HG03097 (cell line): ENCODE measurements around the gene PCK1.
"Not testable (repeated sequence)": the region's sequence is repeated elsewhere in the genome, so short reads cannot be mapped to it uniquely, and the experiment has no call there.

Experiments
- ATAC-seq: cut with Tn5 transposase; IDR thresholded peaks from one replicate; pipeline ENCODE4 v1.9.1; 2021; ENCODE audit not compliant: unreplicated experiment, low FRiP score

PCK1 gene

DNA sequence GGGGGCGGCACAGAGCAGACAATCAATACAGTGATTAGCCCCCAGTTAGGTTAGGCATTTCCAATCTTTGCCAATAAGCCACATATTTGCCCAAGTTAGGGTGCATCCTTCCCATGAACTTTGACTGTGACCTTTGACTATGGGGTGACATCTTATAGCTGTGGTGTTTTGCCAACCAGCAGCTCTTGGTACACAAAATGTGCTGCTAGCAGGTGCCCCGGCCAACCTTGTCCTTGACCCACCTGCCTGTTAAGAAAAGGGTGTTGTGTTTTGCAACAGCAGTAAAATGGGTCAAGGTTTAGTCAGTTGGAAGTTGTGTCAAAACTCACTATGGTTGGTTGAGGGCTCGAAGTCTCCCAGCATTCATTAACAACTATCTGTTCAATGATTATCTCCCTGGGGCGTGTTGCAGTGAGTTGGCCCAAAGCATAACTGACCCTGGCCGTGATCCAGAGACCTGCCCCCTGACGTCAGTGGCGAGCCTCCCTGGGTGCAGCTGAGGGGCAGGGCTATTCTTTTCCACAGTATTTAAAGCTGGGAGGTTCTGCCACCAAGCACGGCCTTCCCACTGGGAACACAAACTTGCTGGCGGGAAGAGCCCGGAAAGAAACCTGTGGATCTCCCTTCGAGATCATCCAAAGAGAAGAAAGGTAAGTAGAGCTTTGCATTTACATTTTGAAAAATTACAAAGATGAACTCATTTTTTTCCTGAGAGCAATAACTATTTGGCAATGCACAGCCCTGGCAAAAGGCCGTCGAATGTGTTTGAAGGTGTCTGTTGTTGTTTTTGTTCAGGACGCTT is at the start of gene PCK1:
Gene PCK1 (plus strand): TSS at position 557 of the 802 bp plus-strand sequence. CDS start 302 bp downstream, outside the sequence.
- no peak for ATAC-seq

DNA sequence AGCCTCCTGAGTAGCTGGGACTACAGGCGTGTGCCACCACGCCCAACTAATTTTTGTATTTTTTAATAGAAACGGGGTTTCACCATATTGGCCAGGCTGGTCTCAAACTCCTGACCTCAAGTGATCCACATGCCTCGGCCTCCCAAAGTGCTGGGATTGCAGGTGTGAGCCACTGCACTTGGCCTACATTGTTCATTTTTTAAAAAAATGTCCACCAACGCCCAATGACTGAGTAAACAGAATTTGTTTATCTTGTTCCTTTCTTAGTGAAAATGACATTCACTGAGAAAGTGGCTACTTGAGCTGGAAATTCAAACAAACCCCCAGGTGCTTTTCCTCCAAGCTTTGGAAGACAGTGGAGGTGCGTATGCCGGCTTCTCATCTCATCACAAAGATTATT is 49.2 kb upstream of the PCK1 start:
- not testable (repeated sequence) for ATAC-seq

GRCh38 chr20:57512432-57512831 is 48.5 kb upstream of the PCK1 start:
- ATAC-seq = no peak

GRCh38 chr20:57513199-57513598 is 47.7 kb upstream of the PCK1 start:
- ATAC-seq = no peak

GRCh38 chr20:57514273-57514751 is 46.6 kb upstream of the PCK1 start:
- ATAC-seq = no peak

GRCh38 chr20:57517904-57518303 is 43.0 kb upstream of the PCK1 start:
- ATAC-seq = no peak

- no peak for ATAC-seq
These were observed 38.4 kb upstream of the PCK1 start for GRCh38 chr20:57522380-57523140.

- ATAC-seq = no peak
These were observed 37.1 kb upstream of the PCK1 start for GRCh38 chr20:57523782-57524181.

DNA sequence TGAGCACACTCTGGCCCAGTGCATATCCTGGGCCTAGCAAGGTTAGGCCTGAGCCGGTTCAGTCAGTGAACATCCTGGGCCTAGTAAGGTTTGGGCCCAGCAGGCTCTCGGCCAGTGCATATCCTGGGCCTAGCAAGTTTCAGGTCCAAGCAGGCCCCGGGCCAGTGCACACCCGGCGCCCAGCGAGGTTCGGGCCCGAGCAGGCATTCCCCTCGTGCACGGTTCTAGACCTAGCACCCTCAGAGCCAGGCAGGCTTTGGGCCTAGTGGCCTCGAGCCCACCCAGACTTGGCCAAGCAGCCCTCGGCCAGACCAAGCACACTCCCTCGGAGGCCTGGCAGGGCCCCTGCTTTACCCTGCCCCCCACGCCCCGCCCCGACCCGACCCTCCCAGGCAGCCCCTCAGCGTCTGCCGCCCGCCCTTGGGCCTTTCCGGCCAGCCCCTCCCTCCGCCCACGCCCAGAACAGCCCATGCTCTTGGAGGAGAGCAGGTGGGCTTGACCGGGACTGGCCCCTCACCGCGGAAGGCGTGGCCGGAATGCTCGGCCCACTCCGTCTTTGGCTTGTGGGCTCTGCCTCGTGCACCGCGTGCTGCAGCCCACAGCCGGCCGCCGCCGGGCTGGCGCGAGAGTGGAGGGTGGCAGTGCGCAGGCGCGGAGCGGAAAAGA is 36.3 kb upstream of the PCK1 start, which contains the start of gene CTCFL:
Gene CTCFL (minus strand): TSS at position 630 of the 666 bp plus-strand sequence. CDS start 935 bp downstream, outside the sequence.
- ATAC-seq = no peak

DNA sequence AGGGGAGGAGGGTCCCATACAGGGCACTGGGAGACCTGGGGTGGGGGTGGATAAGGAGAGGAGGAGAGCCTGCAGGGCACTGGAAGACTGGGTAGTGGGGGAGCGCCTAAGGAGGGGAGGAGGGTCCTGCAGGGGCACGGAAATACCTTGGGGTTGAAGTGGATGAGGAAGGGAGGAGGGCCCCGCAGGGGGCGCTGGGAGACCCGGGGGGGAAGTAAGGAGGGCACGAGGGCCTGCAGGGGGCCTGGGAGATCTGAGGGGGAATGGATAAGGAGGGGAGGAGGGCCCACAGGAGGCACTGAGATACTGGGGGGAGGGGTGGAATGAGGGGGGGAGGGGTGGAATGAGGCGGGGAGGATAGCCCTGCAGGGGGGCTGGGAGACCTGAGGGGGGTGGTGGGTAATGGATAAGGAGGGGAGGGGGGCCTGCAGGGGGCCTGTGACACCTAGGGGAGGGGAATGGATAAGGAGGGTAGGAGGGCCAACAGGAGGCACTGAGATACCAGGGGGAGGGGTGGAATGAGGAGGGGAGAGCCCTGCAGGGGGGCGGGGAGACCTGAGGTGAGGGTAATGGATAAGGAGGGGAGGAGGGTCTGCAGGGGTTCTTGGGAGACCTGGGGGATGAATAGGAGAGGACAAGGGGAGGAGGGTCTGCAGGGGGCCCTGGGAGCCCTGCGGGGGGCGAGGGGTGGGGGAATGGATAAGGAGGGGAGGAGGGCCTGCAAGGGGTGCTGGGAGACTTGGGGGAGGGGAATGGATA is 35.4 kb upstream of the PCK1 start:
- ATAC-seq = no peak

GRCh38 chr20:57526087-57526884 is 34.6 kb upstream of the PCK1 start:
- no peak for ATAC-seq

- no peak for ATAC-seq
These were observed 33.9 kb upstream of the PCK1 start for GRCh38 chr20:57526885-57527460.

- ATAC-seq = no peak
These were observed 33.2 kb upstream of the PCK1 start for GRCh38 chr20:57527728-57528127.

DNA sequence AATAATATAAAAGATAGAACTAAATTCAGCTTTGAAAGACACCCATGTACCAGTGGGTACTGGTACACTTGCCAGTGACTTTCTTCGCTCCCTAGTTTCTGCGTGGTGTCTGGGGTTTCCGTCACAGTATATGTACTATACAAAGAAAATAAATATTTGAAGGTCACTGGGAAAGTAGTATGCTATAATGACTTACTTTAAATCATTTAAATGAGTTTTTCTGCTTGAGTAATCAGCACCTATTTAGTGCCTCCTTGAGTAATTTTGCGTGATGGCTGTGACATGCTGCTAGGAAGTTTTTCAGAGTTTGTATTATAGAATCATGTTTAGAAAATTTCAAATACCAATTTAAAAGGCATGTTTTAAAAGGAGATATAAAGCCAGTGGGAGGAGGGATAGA is 32.8 kb upstream of the PCK1 start:
- ATAC-seq = no peak

- ATAC-seq = no peak
These were observed 31.7 kb upstream of the PCK1 start for GRCh38 chr20:57529160-57529585.

- no peak for ATAC-seq
These were observed 31.1 kb upstream of the PCK1 start for GRCh38 chr20:57529810-57530209.

DNA sequence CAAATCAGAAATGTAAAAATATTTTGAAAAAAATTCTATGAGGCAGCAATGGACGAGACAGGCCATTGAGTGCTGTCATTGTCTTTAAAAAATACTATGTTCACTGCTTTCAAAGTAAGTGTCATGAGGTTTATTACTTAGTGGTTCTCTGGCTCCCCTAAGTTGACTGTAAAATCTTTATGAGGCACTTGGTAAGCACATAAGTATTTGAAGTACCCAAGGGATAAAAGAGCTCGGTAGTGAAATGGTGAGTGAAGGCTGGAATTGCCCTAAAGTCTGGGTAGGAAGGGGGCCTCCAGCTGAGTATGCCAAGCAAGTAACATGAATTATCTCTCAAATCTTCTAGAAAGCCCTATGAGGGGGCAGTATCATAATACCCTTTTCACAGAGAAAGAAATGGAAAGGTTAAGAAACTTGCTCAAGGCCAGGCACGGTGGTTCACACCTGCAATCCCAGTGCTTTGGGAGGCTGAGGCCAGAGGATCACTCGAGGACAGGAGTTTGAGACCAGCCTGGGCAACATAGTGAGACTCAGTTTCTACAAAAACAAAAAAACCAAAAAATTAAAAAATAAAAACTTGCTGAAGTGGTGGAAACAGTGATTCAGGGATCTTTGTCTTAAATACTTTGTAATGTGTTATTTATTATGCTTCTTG is 30.5 kb upstream of the PCK1 start:
- ATAC-seq = no peak

- ATAC-seq = no peak
These were observed 28.8 kb upstream of the PCK1 start for GRCh38 chr20:57532104-57532503.

DNA sequence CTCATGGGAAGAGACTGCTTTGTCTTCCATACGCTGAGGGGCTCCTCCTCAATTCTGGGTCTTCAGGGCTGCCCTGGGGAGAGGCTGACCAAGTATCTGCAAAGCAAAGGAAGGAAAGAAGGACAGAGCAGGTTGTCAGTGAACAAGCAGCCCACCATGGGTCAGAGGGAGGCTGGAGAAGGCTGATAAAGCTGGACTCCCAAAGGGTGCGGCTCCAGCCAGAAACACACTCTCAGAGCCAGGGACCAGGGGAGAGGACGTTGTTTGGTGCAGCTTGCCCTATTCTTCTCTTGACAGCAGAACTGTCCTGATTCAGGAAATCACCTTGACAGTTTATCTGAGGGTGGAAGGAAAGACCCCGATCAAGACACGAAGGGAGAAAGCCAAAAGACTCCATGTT is 25.6 kb upstream of the PCK1 start:
- ATAC-seq = no peak
